ENCODE results near the gene POLR2J3.
"Not testable (repeated sequence)": the region's sequence is repeated elsewhere in the genome, so short reads cannot be mapped to it uniquely, and the experiment has no call there.

DNA sequence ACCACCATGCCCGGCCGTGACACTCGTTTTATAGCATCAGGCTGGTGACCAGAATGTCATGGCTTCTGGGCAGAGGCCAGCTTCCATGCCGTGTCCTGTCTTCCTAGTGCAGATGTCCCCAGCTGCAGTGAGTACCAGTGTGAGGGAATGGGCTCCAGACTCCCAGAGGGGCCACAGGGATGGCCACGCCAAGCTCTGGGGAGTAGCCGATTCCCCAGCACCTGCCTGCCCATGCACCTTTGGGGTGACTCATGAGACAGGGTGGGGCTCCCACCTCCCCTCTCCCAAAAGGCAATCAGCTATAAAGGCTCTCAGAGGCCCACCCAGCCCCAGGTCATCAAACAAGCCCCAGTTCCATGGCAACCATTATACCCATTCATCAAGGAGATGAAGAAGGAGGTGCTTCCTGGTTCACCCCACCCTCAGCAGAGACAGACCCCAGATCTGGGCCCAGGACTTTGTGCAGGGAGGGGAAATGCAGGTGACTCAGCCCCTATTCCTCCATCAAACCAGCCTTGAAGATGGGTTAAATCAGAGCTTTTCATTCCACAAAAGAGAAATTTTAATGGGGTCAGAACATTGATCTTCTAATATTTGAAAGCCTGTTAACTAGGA, 21.5 kb downstream of the POLR2J3 start, which contains the start of gene SPDYE2:
- TF ChIP-seq, protein P1, sequence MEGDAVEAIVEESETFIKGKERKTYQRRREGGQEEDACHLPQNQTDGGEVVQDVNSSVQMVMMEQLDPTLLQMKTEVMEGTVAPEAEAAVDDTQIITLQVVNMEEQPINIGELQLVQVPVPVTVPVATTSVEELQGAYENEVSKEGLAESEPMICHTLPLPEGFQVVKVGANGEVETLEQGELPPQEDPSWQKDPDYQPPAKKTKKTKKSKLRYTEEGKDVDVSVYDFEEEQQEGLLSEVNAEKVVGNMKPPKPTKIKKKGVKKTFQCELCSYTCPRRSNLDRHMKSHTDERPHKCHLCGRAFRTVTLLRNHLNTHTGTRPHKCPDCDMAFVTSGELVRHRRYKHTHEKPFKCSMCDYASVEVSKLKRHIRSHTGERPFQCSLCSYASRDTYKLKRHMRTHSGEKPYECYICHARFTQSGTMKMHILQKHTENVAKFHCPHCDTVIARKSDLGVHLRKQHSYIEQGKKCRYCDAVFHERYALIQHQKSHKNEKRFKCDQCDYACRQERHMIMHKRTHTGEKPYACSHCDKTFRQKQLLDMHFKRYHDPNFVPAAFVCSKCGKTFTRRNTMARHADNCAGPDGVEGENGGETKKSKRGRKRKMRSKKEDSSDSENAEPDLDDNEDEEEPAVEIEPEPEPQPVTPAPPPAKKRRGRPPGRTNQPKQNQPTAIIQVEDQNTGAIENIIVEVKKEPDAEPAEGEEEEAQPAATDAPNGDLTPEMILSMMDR (IDR thresholded peaks at IDR 0.05; ENCODE audit: extremely low read depth in 1 of 2, insufficient read depth in 1 of 2, low read depth in 1 of 2, low read length in 2 of 2) = not testable (repeated sequence)
- TF ChIP-seq POLR2AphosphoS5 (IDR thresholded peaks at IDR 0.05; ENCODE audit: insufficient read depth, low read depth, low read length); POLR2A (IDR thresholded peaks at IDR 0.05; ENCODE audit: low read depth, low read length); FOS (IDR thresholded peaks at IDR 0.05; ENCODE audit: borderline replicate concordance, insufficient read depth, low read length); EZH2 (IDR thresholded peaks at IDR 0.05; ENCODE audit: borderline replicate concordance, low read depth, low read length, severe bottlenecking); MYC (IDR thresholded peaks at IDR 0.05; ENCODE audit: low read depth, low read length): not testable (repeated sequence)
- TF ChIP-seq, protein P2, sequence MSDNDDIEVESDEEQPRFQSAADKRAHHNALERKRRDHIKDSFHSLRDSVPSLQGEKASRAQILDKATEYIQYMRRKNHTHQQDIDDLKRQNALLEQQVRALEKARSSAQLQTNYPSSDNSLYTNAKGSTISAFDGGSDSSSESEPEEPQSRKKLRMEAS (IDR thresholded peaks at IDR 0.05; ENCODE audit: insufficient read depth, insufficient read length) = not testable (repeated sequence)
